H1 (cell line): ENCODE results near the gene DAPK2. TPM values are rescaled to one million over a fixed set of nuclear protein-coding genes. Genes with fewer than 3 reads are reported as not detected.

ENCODE experiments used
- CHD7 ChIP-seq: fragments of 300-600 bp; sonication (generic); IDR thresholded peaks from 2 replicates; pipeline ENCODE4 v1.7.1; 2012; ENCODE audit warnings: low read length, moderate library complexity, mild to moderate bottlenecking, inconsistent platforms; ENCODE audit not compliant: insufficient replicate concordance
- GABPA ChIP-seq: IDR thresholded peaks from 2 replicates; pipeline ENCODE4 v1.6.1; 2011; ENCODE audit warnings: mild to moderate bottlenecking, low read length, moderate library complexity, borderline replicate concordance; ENCODE audit not compliant: insufficient read depth
- POLR2A ChIP-seq, 2 experiments: IDR thresholded peaks; 1 replicate in 1 of 2; 2 replicates in 1 of 2; pipeline ENCODE4 v1.6.1; 2011; ENCODE audit warnings: low read depth in 2 of 2, low read length in 2 of 2, mild to moderate bottlenecking in 2 of 2; ENCODE audit errors: control extremely low read depth in 1 of 2
- polyA plus RNA-seq, 7 experiments: library from polyadenylated mRNA; depleted of rRNA in 3 of 7; stranded (reverse) in 5 of 7; unstranded in 2 of 7; fragments of >200 nt in 5 of 7; fragments of 200-250 nt in 2 of 7; gene quantifications; 1 replicate in 5 of 7; 2 replicates in 1 of 7; 4 replicates in 1 of 7; pipeline versions ENCODE4 v1.2.1 to v1.2.3, GENCODE V29; 2011 to 2013; ENCODE audit warnings: missing spikeins in 2 of 7, mixed read lengths in 2 of 7
- total RNA-seq: library from RNA; stranded (reverse); fragmentation: NEBNext Ultra II Directional; extraction: Animal tissue kit (Norgen Biotek cat#: 25700); gene quantifications from 2 replicates; pipeline ENCODE4 v1.2.1, GENCODE V29; 2021

The DAPK2 gene
- total and polyA plus RNA-seq, 2 of the 8 experiments (the other 6 are each of a cell fraction or from before 2014, with no cell fraction given): 1.8 to 2.9 TPM

DNA sequence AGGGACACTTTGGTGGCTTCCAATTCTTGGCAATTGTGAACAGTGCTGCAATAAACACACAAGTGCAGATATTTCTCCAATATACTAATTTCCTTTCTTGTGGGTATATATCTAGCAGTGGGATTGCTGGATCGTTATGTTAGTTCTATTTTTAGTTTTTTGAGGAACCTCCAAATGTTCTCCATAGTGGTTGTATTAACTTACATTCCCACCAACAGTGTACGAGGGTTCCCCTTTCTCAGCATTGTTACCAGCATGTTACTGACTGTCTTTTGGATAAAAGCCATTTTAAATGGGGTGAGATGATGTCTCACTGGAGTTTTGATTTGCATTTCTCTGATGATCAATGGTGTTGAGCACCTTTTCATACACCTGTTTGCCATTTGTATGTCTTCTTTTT lies 92.8 kb downstream of the DAPK2 start (continued):
- TF ChIP-seq CHD7 (no peak), GABPA (no peak), POLR2A (IDR thresholded peaks at IDR 0.05; ENCODE audit: control extremely low read depth in 1 of 2, low read depth in 2 of 2, low read length in 2 of 2) (no peak)
- TF ChIP-seq, all 59 proteins: peak for 0
